Measurements from ENCODE around the gene CLK1.
A peak's percentile ranks its signal among the peaks of the same experiment; 100 is the strongest.
"Not testable (repeated sequence)": the region's sequence is repeated elsewhere in the genome, so short reads cannot be mapped to it uniquely, and the experiment has no call there.

CLK1 gene

DNA sequence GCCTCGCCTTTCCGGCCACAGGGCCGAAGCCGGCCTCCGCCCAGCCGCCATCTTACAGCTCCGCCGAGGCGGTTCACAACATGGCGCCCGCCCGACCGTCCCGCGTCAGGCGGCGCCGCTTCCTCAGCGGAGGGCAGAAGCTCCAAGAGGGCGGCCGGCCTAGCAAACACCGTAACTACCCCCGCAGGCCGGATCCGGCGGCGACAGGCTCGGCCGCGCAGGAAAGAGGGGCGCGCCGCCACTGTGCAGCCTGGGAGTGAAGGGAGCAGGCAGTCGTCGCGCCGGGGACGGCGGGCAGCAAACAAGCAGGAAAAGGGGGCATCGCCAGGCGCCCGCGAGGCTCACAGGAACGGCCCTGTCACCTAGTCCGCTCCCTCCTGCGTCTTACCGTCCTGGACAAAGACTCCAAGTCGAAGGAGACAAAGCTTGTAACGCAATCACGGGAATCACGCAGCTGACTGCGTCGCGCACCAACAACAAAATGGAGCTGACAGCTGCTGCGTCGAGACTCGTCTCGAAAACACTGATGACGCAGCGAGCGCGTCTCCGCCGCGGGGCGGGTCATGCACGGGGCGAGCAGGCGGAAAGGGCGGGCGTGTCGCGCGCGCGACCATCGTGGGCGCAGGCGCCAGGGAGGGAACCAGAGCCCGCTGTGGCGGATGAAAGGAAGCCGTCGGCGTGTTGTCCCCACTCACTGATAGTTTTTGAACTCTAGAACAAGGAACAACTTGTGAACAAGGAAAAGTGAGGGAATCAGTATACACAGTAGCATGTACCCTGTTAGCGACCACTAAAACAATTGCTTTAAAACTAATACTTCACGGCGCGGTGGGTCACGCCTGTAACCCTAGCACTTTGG is at the start of gene CLK1:
CLK1 (minus strand) TSS at position 483 of the 859 bp plus-strand sequence. CDS start 2,796 bp downstream, outside the sequence.
- DNase-seq (ENCODE audit: low read depth in 2 of 2, low spot score in 1 of 2): peak; percentile 92 to 94

DNA sequence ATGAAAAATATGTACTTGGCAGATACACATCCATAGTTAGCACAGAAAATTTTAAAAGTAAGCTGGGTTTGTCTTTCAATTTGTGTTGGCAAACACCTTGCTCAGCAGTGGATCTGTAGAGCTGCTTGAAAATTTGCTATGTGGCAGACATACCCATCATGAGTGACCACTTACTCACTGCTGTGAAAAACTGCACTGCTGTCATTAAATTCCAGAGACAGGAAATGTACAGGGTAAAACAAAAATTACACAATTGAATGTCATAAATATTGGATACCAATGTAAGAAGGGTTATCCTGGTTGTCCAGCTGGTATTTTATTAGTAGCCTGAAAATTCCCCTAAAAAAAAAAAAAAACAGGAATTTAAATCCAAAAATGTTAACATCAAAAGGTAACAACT is 49.2 kb upstream of the CLK1 start:
- DNase-seq (ENCODE audit: low read depth in 2 of 2, low spot score in 1 of 2): no peak

DNA sequence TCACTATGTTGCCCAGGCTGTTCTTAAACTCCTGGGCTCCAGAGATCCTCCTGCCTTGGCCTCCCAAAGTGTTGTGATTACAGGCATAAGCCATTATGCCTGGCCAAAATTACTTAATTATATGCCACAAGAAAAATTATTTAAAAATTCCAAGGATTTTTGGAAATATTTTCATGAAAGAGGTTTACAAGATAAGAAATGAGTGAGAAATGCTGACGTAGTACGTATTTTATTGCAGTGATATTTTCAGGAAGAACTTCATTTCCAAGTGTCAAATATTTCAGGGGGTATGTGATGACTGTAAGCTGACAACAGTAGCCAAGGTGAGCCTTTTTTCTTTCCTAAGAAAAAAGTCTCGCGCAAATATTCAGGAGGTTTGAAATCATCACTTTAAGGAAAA is 45.5 kb upstream of the CLK1 start:
- no peak for DNase-seq (ENCODE audit: low read depth in 2 of 2, low spot score in 1 of 2)

DNA sequence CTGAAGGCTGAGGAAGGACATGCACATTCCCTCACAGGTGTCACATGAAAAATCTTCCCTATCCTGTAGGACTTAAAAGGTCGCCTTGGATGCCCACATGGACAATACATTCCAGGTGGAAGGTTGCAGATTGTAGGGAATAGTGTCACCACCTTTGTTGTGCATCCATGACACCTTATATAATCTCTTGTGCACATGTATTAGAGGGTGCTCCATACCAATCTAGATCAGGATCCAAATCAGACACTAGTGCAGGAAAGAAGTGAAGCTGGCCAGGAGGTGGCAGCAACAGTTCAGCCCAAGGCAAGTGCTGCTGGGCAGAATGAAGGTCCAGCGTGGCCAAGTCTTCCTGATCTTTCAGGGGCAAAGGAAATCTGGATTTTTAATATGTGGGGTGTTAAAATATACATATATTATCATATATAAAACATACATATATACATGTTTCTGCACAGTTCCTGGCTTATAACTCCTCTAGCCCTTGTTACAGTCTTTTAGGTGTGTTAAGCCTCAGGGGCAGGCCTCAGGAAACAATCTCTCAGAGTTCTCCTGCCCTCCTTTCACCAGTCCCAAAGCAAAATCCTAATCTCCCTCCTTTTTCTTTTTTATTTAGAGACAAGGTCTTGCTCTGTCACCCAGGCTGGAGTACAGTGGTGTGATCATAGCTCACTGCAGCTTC is 41.3 kb upstream of the CLK1 start:
- DNase-seq (ENCODE audit: low read depth in 2 of 2, low spot score in 1 of 2): no peak

DNA sequence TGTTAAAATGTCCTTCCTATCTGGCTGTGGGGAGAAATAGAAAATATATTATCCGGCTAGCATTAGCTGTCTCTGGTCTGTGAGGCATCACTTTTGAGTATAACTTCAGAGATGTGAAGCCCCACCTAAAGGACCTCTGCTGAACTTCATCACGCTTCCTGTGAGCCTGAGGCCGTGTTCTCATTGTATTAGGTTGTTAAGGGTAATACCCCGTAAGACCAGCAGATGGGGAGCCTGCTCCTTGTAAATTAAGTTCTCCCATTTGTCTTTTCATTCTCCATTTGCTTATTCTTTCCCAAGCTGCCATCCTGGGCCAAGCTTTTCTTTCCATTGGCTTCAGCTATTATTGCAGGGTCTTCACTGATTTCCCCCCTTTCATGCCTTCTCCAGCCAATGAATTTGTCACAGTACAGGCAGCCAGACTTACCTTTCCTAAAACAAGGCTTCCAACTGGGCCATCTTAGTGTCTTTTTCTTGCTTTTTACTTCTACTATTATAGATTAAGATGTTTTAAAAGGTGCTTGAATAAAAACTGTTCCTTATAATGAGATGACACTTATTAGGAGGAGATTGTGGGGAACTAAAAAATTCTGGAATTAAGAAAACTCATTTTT is 37.1 kb upstream of the CLK1 start:
- peak; percentile 31 to 49 for DNase-seq (ENCODE audit: low read depth in 2 of 2, low spot score in 1 of 2)

DNA sequence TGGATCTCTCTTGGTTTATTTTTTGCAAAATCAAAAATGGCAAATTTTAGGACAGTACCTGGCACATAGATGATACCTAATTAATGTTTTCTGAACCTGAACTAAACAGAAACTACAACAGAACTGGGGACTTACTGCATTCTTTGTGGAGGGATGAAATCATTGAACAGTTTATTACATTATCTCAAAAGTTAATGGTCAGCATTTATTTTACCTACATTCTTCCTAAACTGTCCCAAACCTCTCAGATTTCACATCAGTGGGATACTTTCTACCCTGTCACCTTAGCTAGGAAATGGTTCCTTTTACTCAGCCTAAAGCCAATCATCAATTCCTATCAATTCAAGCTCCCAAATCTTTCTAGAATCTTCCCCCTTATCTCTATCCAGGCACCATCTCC is 35.0 kb upstream of the CLK1 start:
- DNase-seq (ENCODE audit: low read depth in 2 of 2, low spot score in 1 of 2): no peak

DNA sequence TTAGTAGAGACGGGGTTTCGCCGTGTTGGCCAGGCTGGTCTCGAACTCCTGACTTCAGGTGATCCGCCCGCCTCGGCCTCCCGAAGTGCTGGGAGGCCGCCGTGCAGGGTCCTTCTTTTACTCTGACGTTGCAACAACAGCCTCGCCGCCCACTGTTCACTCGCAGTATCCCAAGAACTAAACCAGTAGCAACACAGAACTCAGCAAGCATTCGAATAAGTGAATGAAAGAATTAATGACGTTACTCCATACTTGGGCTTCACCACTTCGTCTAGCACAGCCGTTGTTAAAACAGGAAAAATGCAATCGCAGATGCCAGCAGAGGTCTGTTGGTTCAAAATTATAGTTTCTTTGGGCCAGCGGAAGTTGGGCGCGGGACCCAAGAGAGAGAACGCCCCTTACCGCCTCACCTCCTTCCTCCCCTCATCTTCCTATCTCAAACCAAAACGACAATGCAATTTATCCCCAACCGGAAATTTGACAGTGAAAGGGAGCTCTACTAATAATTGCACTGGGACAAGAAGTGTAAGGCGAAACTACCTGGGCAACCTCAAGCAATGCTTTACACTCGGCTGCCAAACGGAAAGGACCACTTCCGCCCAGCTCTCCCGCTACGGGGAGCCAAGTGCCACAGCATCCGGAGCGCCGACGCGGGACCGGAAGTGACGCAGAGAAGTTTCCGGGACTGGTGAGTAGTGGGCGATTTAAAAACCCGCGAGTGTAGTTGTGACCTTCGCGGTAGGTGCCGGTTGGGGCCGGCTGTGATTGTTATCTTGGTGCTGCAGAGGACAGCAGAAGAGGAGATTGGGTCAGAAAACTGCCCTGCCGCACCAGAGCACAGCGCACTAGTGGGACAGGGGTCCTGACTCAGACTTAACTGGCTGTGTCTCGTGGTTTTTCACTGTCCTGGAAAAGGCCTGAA is 24.5 kb upstream of the CLK1 start, which contains the start of the genes NIF3L1 and PPIL3:
NIF3L1 (plus strand) TSS at position 668 of the 922 bp plus-strand sequence. CDS start 2,573 bp downstream, outside the sequence.
PPIL3 (minus strand) TSS at position 374 of the 922 bp plus-strand sequence. CDS start 1,462 bp downstream, outside the sequence.
- peak; percentile 94 to 95 for DNase-seq (ENCODE audit: low read depth in 2 of 2, low spot score in 1 of 2)

DNA sequence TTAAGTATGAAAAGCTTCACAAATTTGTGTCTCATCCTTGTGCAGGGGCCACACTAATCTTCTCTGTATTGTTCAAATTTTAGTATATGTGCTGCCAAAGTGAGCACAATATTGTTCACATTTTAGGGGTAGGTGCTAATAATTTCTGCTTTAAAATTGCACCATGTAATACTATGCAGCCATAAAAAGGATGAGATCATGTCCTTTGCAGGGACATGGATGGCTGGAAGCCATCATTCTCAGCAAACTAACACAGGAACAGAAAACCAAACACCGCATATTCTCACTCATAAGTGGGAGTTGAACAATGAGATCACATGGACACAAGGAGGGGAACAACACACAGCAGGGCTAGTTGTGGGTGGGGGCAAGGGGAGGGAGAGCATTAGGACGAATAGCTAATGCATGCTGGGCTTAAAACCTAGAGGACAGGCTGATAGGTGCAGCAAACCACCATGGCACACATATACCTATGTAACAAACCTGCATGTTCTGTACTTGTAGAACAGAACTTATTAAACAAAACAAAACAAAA is 17.3 kb upstream of the CLK1 start:
- not testable (repeated sequence) for DNase-seq (ENCODE audit: low read depth in 2 of 2, low spot score in 1 of 2)

DNA sequence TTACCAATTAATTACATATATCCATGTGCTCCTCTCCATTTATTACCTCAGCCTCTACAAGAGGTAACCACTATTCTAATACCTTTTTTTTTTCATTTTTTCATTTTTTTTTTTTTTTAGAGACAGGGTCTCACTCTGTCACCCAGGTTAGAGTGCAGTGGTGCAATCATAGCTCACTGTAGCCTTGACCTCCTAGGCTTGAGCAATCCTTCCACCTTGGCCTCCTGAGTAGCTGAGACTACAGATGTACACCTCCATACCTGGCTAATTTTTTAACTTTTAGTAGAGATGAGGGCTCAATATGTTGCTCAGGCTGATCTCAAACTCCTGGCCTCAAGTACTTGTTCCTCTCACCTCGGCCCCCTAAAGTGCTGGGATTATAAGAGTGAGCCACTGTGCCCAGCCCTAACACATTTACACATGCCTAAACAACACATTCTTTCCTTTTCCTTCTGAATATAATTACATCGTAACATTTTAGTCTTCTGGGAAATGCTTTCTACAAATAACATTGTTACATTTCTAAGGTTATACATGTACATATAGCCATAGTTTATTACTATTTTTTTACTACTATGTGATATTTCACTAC is 13.9 kb upstream of the CLK1 start:
- DNase-seq (ENCODE audit: low read depth in 2 of 2, low spot score in 1 of 2): no peak

DNA sequence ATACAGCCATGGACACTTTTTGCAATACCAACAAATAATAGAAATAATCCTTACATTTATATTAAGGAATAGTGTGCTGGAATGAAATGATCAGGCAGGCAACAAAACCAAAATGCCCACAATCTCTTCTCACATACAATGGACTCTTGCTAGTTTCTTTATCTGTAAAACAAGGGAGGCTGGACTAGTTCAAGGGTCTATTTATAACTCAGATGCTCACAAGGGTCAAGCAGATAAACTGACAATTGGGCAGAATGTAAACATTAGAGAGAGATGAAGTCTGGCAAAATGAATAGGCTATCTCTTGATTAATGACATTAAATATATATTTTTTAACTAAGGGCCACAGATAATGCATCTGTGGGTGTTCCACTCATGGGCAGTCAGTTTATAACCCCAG is 13.0 kb upstream of the CLK1 start:
- no peak for DNase-seq (ENCODE audit: low read depth in 2 of 2, low spot score in 1 of 2)

DNA sequence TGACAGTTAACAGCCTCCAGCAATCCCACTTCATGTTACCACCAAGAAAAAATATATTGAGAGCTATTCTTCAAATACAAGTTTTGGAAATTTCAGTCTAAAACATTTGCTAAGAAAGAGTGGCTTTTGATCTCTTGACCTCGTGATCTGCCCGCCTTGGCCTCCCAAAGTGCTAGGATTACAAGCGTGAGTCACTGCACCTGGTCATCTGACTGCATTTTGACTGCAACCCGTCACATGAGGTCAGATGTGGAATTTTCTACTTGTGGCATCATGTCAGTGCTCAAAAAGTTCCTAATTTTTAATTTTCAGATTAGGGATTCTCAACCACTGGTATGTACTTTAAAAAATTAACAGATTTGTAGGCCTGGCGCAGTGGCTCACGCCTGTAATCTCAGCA is 9.1 kb upstream of the CLK1 start:
- no peak for DNase-seq (ENCODE audit: low read depth in 2 of 2, low spot score in 1 of 2)

DNA sequence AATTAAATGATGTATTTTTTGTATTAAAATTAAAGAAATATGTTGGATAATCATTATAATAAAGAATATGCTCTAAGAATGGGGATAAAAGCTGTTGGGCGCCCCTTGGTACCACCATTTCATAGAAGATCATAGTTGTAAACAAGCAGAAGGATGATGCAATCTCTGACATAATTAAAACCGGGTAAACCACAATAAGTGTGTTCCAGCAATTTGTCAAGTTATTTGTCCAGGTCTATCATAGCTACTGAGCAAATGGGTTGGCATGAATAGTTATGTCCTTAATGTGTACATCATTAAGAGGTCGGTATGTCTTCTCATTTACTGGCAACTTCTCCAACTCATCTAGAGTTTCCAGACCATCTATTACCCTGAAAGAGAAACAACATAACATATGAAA is 6.7 kb upstream of the CLK1 start:
- no peak for DNase-seq (ENCODE audit: low read depth in 2 of 2, low spot score in 1 of 2)

DNA sequence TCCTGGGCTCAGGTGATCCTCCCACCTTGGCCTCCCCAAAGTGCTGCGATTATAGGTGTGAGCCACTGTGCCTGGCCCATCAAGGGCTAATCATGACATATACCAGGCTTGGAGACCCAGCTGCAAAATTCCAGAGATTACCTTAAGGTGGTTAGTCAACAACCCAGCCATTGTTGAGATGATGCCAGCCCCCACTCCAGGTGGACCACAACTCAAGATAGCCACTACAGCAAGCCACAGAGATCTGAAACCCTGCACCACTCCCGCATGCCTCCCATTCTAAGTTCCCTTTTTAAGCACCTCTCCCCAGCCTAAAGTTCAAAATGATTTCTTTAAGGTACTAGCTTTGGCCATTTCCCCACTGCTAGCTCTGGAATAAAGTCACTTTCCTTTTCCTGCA is 4.6 kb upstream of the CLK1 start:
- DNase-seq (ENCODE audit: low read depth in 2 of 2, low spot score in 1 of 2): no peak

DNA sequence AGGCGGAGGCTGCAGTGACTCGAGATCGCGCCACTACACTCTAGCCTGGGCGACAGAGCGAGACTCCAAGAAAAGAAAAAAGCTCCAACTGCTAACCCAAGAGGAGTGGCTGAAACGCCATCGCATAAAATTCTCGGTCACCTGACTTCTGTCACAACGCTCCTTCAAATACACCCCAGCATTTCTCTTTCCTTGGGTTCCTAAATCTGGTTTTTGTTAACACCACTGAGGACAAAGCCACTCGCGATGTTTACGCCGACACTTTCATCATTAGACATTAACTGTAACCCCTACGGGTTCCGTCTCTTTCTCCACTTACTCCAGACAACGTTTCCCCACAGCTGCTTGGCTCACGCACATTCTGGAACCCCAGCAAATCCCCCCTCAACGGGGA is 679 bp downstream of the CLK1 start:
- no peak for DNase-seq (ENCODE audit: low read depth in 2 of 2, low spot score in 1 of 2)

DNA sequence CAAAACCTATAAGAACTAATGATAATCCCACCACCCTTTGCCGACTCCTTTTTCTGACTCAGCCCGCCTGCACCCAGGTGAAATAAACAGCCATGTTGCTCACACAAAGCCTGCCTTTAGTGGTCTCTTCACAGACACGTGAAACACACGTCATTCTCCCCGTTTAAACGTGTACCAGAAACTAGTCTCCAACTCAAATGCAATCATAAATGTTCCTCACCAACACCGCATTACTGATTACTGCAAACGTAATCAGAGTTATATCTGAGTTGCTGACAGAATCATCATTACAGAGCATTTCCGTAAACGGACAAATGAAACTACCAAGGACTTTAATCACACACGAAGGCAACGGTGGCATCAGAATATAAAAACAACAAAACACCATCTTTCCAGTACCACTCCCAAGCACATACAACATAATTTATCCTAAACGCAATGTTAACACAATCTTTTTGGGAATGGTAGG is 1.9 kb downstream of the CLK1 start:
- peak in 1 of 2 donors; percentile 21 for DNase-seq (ENCODE audit: low read depth in 2 of 2, low spot score in 1 of 2)

DNA sequence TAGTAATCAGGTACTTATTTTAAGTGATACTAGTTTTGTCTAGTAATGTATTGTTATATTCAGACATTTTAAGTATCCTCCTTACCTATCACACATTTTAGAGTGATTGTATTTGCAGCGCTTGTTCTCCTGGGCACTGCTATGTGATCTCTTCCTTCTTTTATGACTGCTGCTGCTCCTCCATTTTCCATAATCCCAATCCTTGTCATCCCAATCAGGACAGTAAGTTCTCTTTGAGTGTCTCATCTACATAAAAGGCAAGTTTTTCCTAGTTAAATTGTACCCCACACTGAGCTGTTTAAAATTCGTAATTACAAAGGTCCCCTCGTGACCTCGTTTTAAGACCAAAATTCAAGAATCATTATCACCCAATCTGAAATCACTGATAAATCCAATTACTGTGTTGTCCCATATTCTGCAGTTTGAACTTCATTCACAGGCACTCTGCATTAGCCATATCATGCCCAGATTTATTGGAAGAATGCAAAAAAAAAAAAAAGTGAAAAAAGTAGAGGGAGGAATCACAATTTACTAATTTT is 2.8 kb downstream of the CLK1 start:
- no peak for DNase-seq (ENCODE audit: low read depth in 2 of 2, low spot score in 1 of 2)

DNA sequence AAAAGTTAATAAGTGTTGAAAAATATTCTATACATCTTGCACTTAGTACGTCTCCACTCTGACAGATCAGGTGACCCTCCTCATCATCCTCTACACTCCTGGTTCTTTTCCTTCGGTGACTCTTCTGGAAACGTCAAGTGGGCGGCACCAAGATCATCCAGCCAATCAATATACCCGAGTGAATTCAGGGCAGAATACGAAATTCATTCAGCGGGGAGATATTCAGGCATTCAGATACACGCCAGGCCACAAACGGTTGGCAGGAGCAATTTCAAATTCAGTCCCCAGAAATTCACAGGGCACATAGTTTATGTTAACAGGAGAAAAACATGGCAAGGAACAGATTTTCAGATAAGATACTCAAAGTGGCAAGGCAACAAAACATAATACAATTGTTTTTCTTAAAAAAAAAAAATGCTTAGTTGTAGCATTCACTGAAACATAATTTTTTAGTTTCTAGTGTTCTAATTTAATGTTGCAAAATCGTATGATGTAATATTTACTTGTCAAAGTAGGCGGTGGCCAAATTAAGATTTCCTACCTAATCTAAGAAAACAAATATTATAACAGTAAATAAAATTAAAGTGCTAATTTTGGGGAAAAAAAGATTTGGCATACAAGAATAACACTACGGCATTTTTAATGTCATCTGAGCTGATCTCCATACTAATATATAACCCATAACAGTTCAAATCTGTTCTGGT is 4.2 kb downstream of the CLK1 start:
- no peak for DNase-seq (ENCODE audit: low read depth in 2 of 2, low spot score in 1 of 2)

DNA sequence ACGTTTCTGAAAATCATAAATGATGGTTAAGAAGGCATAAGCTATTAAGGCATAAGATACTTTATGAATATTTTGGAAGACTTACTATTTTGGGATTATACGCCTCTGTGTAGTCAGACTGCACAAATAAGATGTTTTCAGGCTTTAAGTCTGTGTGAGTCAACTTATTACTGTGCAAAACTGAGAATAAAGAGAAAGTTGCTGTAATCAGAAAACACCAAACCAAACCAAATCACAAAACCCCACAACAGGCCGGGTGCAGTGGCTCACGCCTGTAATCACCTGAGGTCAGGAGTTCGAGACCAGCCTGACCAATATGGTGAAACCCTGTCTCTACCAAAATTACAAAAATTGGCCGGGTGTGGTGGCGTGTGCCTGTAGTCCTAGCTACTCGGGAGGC is 7.7 kb downstream of the CLK1 start:
- no peak for DNase-seq (ENCODE audit: low read depth in 2 of 2, low spot score in 1 of 2)

DNA sequence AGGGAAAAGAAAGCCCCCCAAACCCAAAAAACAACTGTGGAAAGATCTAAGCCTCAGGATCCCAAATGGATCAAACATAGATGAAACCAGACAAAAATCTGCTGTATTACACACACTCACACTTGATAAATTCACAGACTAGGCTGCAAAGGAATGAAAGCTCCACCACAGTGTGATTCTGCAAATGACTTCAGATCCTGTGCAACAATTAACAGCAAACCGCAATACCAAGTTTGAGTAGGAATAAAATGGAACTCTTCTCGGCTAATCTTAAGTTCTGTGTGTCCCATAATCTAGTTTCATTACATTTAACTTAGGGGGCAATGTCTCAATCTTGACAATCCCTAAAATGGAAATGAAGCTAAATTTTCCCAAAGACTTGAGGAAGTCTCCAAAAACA is 11.9 kb downstream of the CLK1 start:
- no peak for DNase-seq (ENCODE audit: low read depth in 2 of 2, low spot score in 1 of 2)
